Heart right ventricle (tissue), 16 donors: ENCODE data around the gene RFPL4A. TPM values are rescaled to one million over a fixed set of nuclear protein-coding genes. Genes with fewer than 3 reads are reported as not detected.

Experiments used
- ATAC-seq, 8 donors: fragments of 200-7000 bp; cut with Tn5 transposase; one replicate each; pipeline ENCODE4 v1.9.1; 2020; ENCODE audit warnings: mild to moderate bottlenecking in 8 of 8, moderate library complexity in 8 of 8, moderate number of reproducible peaks in 1 of 8
- DNase-seq, 2 donors: peaks; one replicate each; pipeline ENCODE4 v3.0.0-alpha.2; 2020
- H3K27ac ChIP-seq, 10 donors: fragments of 200-600 bp; sonication (generic) in 2 of 10; one replicate each; pipeline versions ENCODE4 v1.5.0 to v1.8.0; 2020 to 2022; ENCODE audit warnings: mild to moderate bottlenecking in 3 of 10
- H3K27me3 ChIP-seq, 7 donors: fragments of 200-600 bp; one replicate each; pipeline ENCODE4 v1.8.0; 2021 to 2022; ENCODE audit warnings: mild to moderate bottlenecking in 2 of 7
- H3K36me3 ChIP-seq, 9 donors: fragments of 200-600 bp; sonication (generic) in 1 of 9; one replicate each; pipeline versions ENCODE4 v1.5.0 to v1.8.0; 2020 to 2022; ENCODE audit warnings: mild to moderate bottlenecking in 2 of 9
- H3K4me1 ChIP-seq, 9 donors: fragments of 200-600 bp; sonication (generic) in 1 of 9; one replicate each; pipeline versions ENCODE4 v1.5.0 to v1.8.0; 2020 to 2022; ENCODE audit warnings: mild to moderate bottlenecking in 4 of 9
- H3K4me3 ChIP-seq, 10 donors: fragments of 200-600 bp; sonication (generic) in 2 of 10; one replicate each; pipeline versions ENCODE4 v1.5.0 to v1.8.0; 2020 to 2022; ENCODE audit warnings: mild to moderate bottlenecking in 7 of 10, moderate library complexity in 2 of 10
- H3K9me3 ChIP-seq, 11 donors: fragments of 200-600 bp in 10 of 11; sonication (generic) in 2 of 11; one replicate each; pipeline versions ENCODE4 v1.5.0 to v1.8.0; 2013 to 2022; ENCODE audit warnings: mild to moderate bottlenecking in 2 of 11, control low read depth in 1 of 11, moderate library complexity in 1 of 11
- CTCF ChIP-seq, 9 donors: fragments of 200-600 bp; sonication (generic) in 2 of 9; IDR thresholded peaks; one replicate each; pipeline versions ENCODE4 v1.5.0 to v1.8.0; 2021 to 2022; ENCODE audit warnings: antibody characterized with exemption in 9 of 9, mild to moderate bottlenecking in 5 of 9, moderate library complexity in 1 of 9
- WGBS, 2 donors: extraction: QIAGEN DNeasy Blood & Tissue Kit; methylation state at CpG; one replicate each; pipeline ENCODE4 v1.1.7; 2013; ENCODE audit warnings: inconsistent platforms in 1 of 2; 5-methylcytosine and 5-hydroxymethylcytosine counted together
- intact Hi-C, 10 donors: fragments of 100-400 bp; cut with DNase I; formaldehyde crosslinking; loops; one replicate each; pipeline versions ENCODE4 v1.11.1 to v1.14.2; 2022
- polyA plus RNA-seq, 2 donors: library from polyadenylated mRNA; stranded (reverse); fragments of 200-250 nt; gene quantifications; one replicate each; pipeline ENCODE4 v1.2.3, GENCODE V29; 2013
- total RNA-seq, 10 donors: library from RNA; stranded (reverse); fragmentation: NEBNext Ultra II Directional in 3 of 10; extraction: Animal tissue kit (Norgen Biotek cat#: 25700) in 3 of 10; gene quantifications; one replicate each; pipeline versions ENCODE4 v1.2.1 to v1.2.4, GENCODE V29; 2021 to 2023
- donor health status: Arrhythmogenic right ventricular cardiomyopathy.
- donor health status: ischemic (EF 13 %, LVEDD 7.1; RV severe dilation, severe dysfunction).
- donor health status: healthy with polysubstance abuse.
- donor health status: DM: no; HTN: yes; CAD: no.
- donor health status: DM: no; HTN: no; CAD: no.
- donor health status: ischemic (EF 25% LVEDD 6.9; RV normal size, moderate dysfunction).
- donor health status: ischemic (EF 25% LVEDD 5.7; RV mildly dilated, moderate dysfunction).
- donor health status: healthy.
- donor health status: DM: yes; HTN: yes; CAD: no.
- donor health status: Ischemic cardiomyopathy.
- donor health status: ischemic (EF 35%, LVEDD 5.7; RV mildly dilated, moderate dysfunction).
- donor health status: nonischemic (EF 11% LVEDD 7.7; RV severe dilation, severe dysfunction).
- donor health status: DM: yes; HTN: yes; CAD: no.
- donor health status: PGD.
- donor health status: ischemic (EF 29% LVEDD 5.4; RV normal size, mild dysfunction).
- donor health status: nonischemic (EF 23%, LVEDD 6.1; RV moderate dilation, normal function).

The RFPL4A gene
- total and polyA plus RNA-seq, 12 donors: 0.30 TPM; not detected in 11

GRCh38 chr19:55777528-55777927, 18.6 kb downstream of the RFPL4A start:
- H3K27me3 ChIP-seq: peaks cover 0 to 58% (median 6%) of the 10 kb centered on the region in 7 donors
- H3K4me3 ChIP-seq: no peak overlapping the region
- no peak for ATAC-seq
- intact Hi-C loops: no loop called here
- no peaks in the 10 kb centered on the region for H3K4me1 ChIP-seq
- no peaks in the 10 kb centered on the region for H3K36me3 ChIP-seq
- DNase-seq: no peak
- H3K27ac ChIP-seq: no peak overlapping the region
- no peak for TF ChIP-seq CTCF (IDR thresholded peaks at IDR 0.05)
- no peaks in the 10 kb centered on the region for H3K9me3 ChIP-seq
- WGBS, 2 donors: 24 to 29% methylated on average over 7 of the region's 7 CpGs

GRCh38 chr19:55778331-55778730, 19.4 kb downstream of the RFPL4A start:
- H3K27me3 ChIP-seq: peaks cover 0 to 60% (median 6%) of the 10 kb centered on the region in 7 donors
- DNase-seq (no peak), ATAC-seq (no peak)
- 81 to 82% methylated on average over 16 of the region's 16 CpGs for whole genome bisulfite sequencing, 2 donors
- intact Hi-C loops: no loop called here
- H3K9me3 ChIP-seq: no peaks in the 10 kb centered on the region
- no peaks in the 10 kb centered on the region for H3K36me3 ChIP-seq
- no peak overlapping the region for H3K27ac ChIP-seq
- no peak overlapping the region for H3K4me3 ChIP-seq
- no peaks in the 10 kb centered on the region for H3K4me1 ChIP-seq
- no peak for TF ChIP-seq CTCF (IDR thresholded peaks at IDR 0.05)

GRCh38 chr19:55781112-55781511, 22.2 kb downstream of the RFPL4A start:
- Histone ChIP-seq H3K27ac (no peak overlapping the region), H3K9me3 (no peaks in the 10 kb centered on the region), H3K4me1 (no peaks in the 10 kb centered on the region), H3K4me3 (no peak overlapping the region), H3K27me3 (peaks cover 0 to 56% (median 6%) of the 10 kb centered on the region in 7 donors), H3K36me3 (no peaks in the 10 kb centered on the region)
- 79 to 80% methylated on average over 5 of the region's 5 CpGs for WGBS, 2 donors
- intact Hi-C loops: no loop called here
- TF ChIP-seq CTCF (IDR thresholded peaks at IDR 0.05): no peak
- ATAC-seq (no peak), DNase-seq (no peak)

- no peak overlapping the region for H3K4me3 ChIP-seq
- 90 to 91% methylated on average over 11 of the region's 11 CpGs for whole genome bisulfite sequencing, 2 donors
- DNase-seq: no peak
Measured at GRCh38 chr19:55795021-55795420, 36.1 kb downstream of the RFPL4A start.

More at GRCh38 chr19:55795021-55795420, 36.1 kb downstream of the RFPL4A start:
- TF ChIP-seq CTCF (IDR thresholded peaks at IDR 0.05): no peak
- Histone ChIP-seq H3K27ac (no peak overlapping the region), H3K9me3 (no peaks in the 10 kb centered on the region), H3K27me3 (peaks cover 0 to 30% (median 18%) of the 10 kb centered on the region in 7 donors), H3K36me3 (no peaks in the 10 kb centered on the region), H3K4me1 (no peaks in the 10 kb centered on the region)
- no peak for ATAC-seq
- intact Hi-C loops: no loop called here
